H1 (cell line): ENCODE measurements around the gene TRIM38. TPM values are rescaled to one million over a fixed set of nuclear protein-coding genes. Genes with fewer than 3 reads are reported as not detected.

ENCODE experiments used
- CTCF ChIA-PET: fragments of 300-600 bp; sonication (Branson Sonifier 250); formaldehyde crosslinking; loops from one replicate; lab custom pipeline; 2021; ENCODE audit not compliant: partially characterized antibody; lab: Charles Lee
- POLR2A ChIA-PET: fragments of 300-600 bp; sonication (Branson Sonifier 250); formaldehyde crosslinking; loops from one replicate; lab custom pipeline; 2021; ENCODE audit warnings: inconsistent platforms; ENCODE audit not compliant: partially characterized antibody; lab: Charles Lee
- DNase-seq, 2 experiments: peaks; one replicate each; pipeline versions ENCODE4 v3.0.0 to v3.0.0-alpha.2; 2010 to 2022; ENCODE audit warnings: low spot score in 2 of 2, low read depth in 1 of 2, mixed read lengths in 1 of 2
- FAIRE-seq: peaks from 2 replicates; lab custom pipeline; 2011; peaks lifted over from hg19 to GRCh38; lab: Jason Lieb, UNC
- H2AFZ ChIP-seq: 2 replicates; pipeline ENCODE4 v1.8.1; 2012; ENCODE audit warnings: low read length, inconsistent platforms
- H2AK5ac ChIP-seq: 2 replicates; pipeline ENCODE4 v1.6.1; 2013; ENCODE audit warnings: low read depth, low read length
- H2BK120ac ChIP-seq: replicated peaks from 2 replicates; pipeline ENCODE3; 2013; ENCODE audit warnings: low read depth, low read length, inconsistent platforms
- H2BK12ac ChIP-seq: 2 replicates; pipeline ENCODE4 v1.6.1; 2013; ENCODE audit warnings: low read depth, low read length
- H2BK15ac ChIP-seq: 2 replicates; pipeline ENCODE4 v1.6.1; 2013; ENCODE audit warnings: low read length
- H2BK20ac ChIP-seq: 2 replicates; pipeline ENCODE4 v1.6.1; 2013; ENCODE audit warnings: low read length
- H2BK5ac ChIP-seq: 2 replicates; pipeline ENCODE4 v1.6.1; 2013; ENCODE audit warnings: low read depth, low read length
- H3K14ac ChIP-seq: 2 replicates; pipeline ENCODE4 v1.6.1; 2013; ENCODE audit warnings: inconsistent platforms; ENCODE audit not compliant: insufficient read length
- H3K18ac ChIP-seq: 2 replicates; pipeline ENCODE4 v1.6.1; 2013; ENCODE audit warnings: low read length; ENCODE audit errors: extremely low read depth
- H3K23ac ChIP-seq: 2 replicates; pipeline ENCODE4 v1.6.1; 2013; ENCODE audit warnings: inconsistent platforms; ENCODE audit not compliant: insufficient read length
- H3K23me2 ChIP-seq: 2 replicates; pipeline ENCODE4 v1.6.1; 2013; ENCODE audit warnings: low read depth, low read length
- H3K27ac ChIP-seq: 2 replicates; pipeline ENCODE4 v1.6.1; 2011; ENCODE audit warnings: low read depth, low read length, inconsistent platforms
- H3K27me3 ChIP-seq, 4 experiments: replicated peaks in 1 of 4; 1 replicate in 1 of 4; 2 replicates in 3 of 4; pipeline versions ENCODE4 v1.6.1 to v1.8.1; 2011 to 2013; ENCODE audit warnings: low read length in 3 of 4, mild to moderate bottlenecking in 3 of 4, inconsistent platforms in 2 of 4, mixed read lengths in 2 of 4, moderate library complexity in 1 of 4; ENCODE audit not compliant: control insufficient read depth in 3 of 4, insufficient read depth in 3 of 4; ENCODE audit errors: extremely low read depth in 1 of 4
- H3K36me3 ChIP-seq, 4 experiments: 2 replicates each; pipeline versions ENCODE4 v1.6.1 to v1.8.1; 2011 to 2013; ENCODE audit warnings: mild to moderate bottlenecking in 4 of 4, low read length in 3 of 4, moderate library complexity in 2 of 4, control low read depth in 1 of 4, inconsistent platforms in 1 of 4; ENCODE audit not compliant: insufficient read depth in 4 of 4, control insufficient read depth in 2 of 4
- H3K4ac ChIP-seq: replicated peaks from 2 replicates; pipeline ENCODE3; 2013; ENCODE audit warnings: low read length, low read depth, mixed read lengths, inconsistent platforms; ENCODE audit not compliant: insufficient read length
- H3K4me1 ChIP-seq, 4 experiments: replicated peaks in 1 of 4; 1 replicate in 1 of 4; 2 replicates in 3 of 4; pipeline versions ENCODE4 v1.6.1 to v1.8.1; 2011 to 2013; ENCODE audit warnings: low read length in 3 of 4, inconsistent platforms in 2 of 4, mixed read lengths in 1 of 4; ENCODE audit not compliant: insufficient read depth in 4 of 4, control insufficient read depth in 3 of 4
- H3K4me2 ChIP-seq, 2 experiments: 2 replicates each; pipeline versions ENCODE4 v1.6.1 to v1.8.1; 2011 to 2013; ENCODE audit warnings: low read depth in 2 of 2, low read length in 2 of 2, control low read depth in 1 of 2, inconsistent platforms in 1 of 2, mild to moderate bottlenecking in 1 of 2; ENCODE audit not compliant: insufficient read depth in 1 of 2
- H3K4me3 ChIP-seq, 4 experiments: fragments of 200-600, 300-600 bp in 1 of 4; sonication (generic), shearing (Covaris generic), sonication (Bioruptor Twin) in 1 of 4; 2 replicates each; pipeline versions ENCODE4 v1.5.1 to v1.8.1; 2011 to 2016; ENCODE audit warnings: low read length in 4 of 4, low read depth in 3 of 4, control low read depth in 2 of 4, inconsistent platforms in 2 of 4, mild to moderate bottlenecking in 2 of 4, mixed read lengths in 1 of 4, moderate library complexity in 1 of 4; ENCODE audit not compliant: insufficient read depth in 2 of 4; ENCODE audit errors: extremely low read depth in 1 of 4
- H3K56ac ChIP-seq: replicated peaks from 2 replicates; pipeline ENCODE3; 2013; ENCODE audit warnings: low read depth, mild to moderate bottlenecking, mixed read lengths, low read length, inconsistent platforms; ENCODE audit not compliant: insufficient read length
- H3K79me1 ChIP-seq: 2 replicates; pipeline ENCODE4 v1.6.1; 2013; ENCODE audit warnings: low read depth, low read length, control low read depth
- H3K79me2 ChIP-seq, 2 experiments: 2 replicates each; pipeline versions ENCODE4 v1.6.1 to v1.8.1; 2012 to 2013; ENCODE audit warnings: low read length in 2 of 2, mild to moderate bottlenecking in 2 of 2, inconsistent platforms in 1 of 2; ENCODE audit not compliant: insufficient read depth in 2 of 2, control insufficient read depth in 1 of 2
- H3K9ac ChIP-seq, 4 experiments: replicated peaks in 1 of 4; 1 replicate in 1 of 4; 2 replicates in 3 of 4; pipeline versions ENCODE4 v1.6.1 to v1.8.1; 2011 to 2013; ENCODE audit warnings: low read depth in 3 of 4, low read length in 3 of 4, control low read depth in 2 of 4, mild to moderate bottlenecking in 2 of 4, moderate library complexity in 2 of 4, inconsistent platforms in 1 of 4; ENCODE audit errors: extremely low read depth in 1 of 4
- H3K9me3 ChIP-seq, 2 experiments: 2 replicates each; pipeline versions ENCODE4 v1.6.1 to v1.8.1; 2012 to 2013; ENCODE audit warnings: mild to moderate bottlenecking in 2 of 2, moderate library complexity in 2 of 2, control low read depth in 1 of 2, inconsistent platforms in 1 of 2, low read depth in 1 of 2, low read length in 1 of 2, mixed read lengths in 1 of 2; ENCODE audit not compliant: insufficient read depth in 2 of 2
- H4K20me1 ChIP-seq, 2 experiments: replicated peaks in 1 of 2; 2 replicates each; pipeline versions ENCODE3 to v1.8.1; 2011 to 2013; ENCODE audit warnings: inconsistent platforms in 2 of 2, low read length in 2 of 2, mild to moderate bottlenecking in 1 of 2; ENCODE audit not compliant: insufficient read depth in 2 of 2, control insufficient read depth in 1 of 2
- H4K5ac ChIP-seq: 2 replicates; pipeline ENCODE4 v1.6.1; 2013; ENCODE audit warnings: low read length, low read depth, mixed read lengths, inconsistent platforms; ENCODE audit not compliant: insufficient read length
- H4K8ac ChIP-seq: 2 replicates; pipeline ENCODE4 v1.8.0; 2013; ENCODE audit warnings: mild to moderate bottlenecking, moderate library complexity, low read length, inconsistent platforms; ENCODE audit not compliant: insufficient read depth; ENCODE audit errors: extremely low read depth
- H4K91ac ChIP-seq: replicated peaks from 2 replicates; pipeline ENCODE3; 2013; ENCODE audit warnings: low read length, mixed read lengths, inconsistent platforms; ENCODE audit not compliant: insufficient read length
- KDM1A ChIP-seq: fragments of 200-600, 300-600 bp; sonication (generic); IDR thresholded peaks from 2 replicates; pipeline ENCODE4 v1.7.1; 2016; ENCODE audit warnings: mild to moderate bottlenecking, low read length, borderline replicate concordance
- WGBS, 2 experiments: shearing (Covaris generic) in 1 of 2; methylation state at CpG; one replicate each; pipeline versions ENCODE4 v1.1.6 to v1.1.7; 2013 to 2015; ENCODE audit warnings: low lambda C conversion rate in 2 of 2, mixed read lengths in 2 of 2, inconsistent platforms in 1 of 2, low coverage in 1 of 2, missing lambda C conversion rate in 1 of 2; ENCODE audit not compliant: insufficient replicate concordance in 2 of 2, insufficient coverage in 1 of 2, insufficient read length in 1 of 2; ENCODE audit errors: extremely low coverage in 1 of 2, missing lambda C conversion rate in 1 of 2; 5-methylcytosine and 5-hydroxymethylcytosine counted together
- polyA plus RNA-seq, 7 experiments: library from polyadenylated mRNA; depleted of rRNA in 3 of 7; stranded (reverse) in 5 of 7; unstranded in 2 of 7; fragments of >200 nt in 5 of 7; fragments of 200-250 nt in 2 of 7; gene quantifications; 1 replicate in 5 of 7; 2 replicates in 1 of 7; 4 replicates in 1 of 7; pipeline versions ENCODE4 v1.2.1 to v1.2.3, GENCODE V29; 2011 to 2013; ENCODE audit warnings: missing spikeins in 2 of 7, mixed read lengths in 2 of 7
- total RNA-seq: library from RNA; stranded (reverse); fragmentation: NEBNext Ultra II Directional; extraction: Animal tissue kit (Norgen Biotek cat#: 25700); gene quantifications from 2 replicates; pipeline ENCODE4 v1.2.1, GENCODE V29; 2021

Gene TRIM38
- total and polyA plus RNA-seq, 2 of the 8 experiments (the other 6 are each of a cell fraction or from before 2014, with no cell fraction given) = 0.43 to 0.56 TPM

DNA sequence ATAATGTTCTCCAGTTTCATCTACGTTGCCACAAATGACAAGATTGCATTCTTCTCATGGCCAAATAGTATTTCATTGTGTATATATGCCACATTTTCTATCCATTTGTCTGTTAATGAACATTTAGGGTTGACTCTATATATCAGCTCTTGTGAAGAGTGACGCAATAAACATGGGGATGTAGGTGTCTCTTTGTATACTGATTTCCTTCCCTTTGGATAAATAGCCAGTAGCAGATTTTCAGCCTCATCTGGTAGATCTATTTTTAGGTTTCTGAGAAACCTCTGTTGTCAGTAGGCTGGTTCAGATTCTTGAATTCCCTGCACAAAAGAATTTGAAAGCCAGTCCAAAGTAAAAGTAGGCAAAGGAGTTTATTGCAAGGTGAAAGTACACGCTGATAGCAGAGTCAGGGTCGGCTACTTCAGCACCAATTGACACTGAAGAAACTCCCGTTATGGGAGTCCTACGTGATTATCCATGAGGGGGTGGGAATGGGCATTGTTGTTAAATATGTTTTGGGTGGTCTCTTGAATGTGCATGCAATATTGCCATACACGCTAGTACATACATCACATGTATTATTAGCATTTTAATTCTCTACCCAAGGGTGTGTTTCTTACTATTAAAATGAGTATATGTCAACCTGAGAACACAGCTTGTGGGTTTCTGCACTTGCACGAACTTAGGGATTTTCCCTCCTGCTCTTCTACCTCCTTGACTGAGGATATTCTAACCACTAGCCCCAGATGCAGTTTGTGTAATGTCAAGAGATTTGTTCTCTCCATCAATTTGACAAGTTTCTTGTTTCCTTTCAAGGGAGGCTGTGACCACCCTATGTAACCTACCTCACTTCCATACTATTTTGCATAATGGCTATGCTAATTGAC lies 17.7 kb upstream of the TRIM38 start:
- DNase-seq = no peak
- WGBS, 2 experiments = 95% methylated on average over 8 of the region's 8 CpGs; no CpG with 5 or more reads in 1 of the 2 experiments
- H3K27me3 ChIP-seq = no peaks in the 10 kb centered on the region
- CTCF ChIA-PET = interaction anchor here (0.7 to 1.2 kb wide), 3 partner anchors 16 to 156 kb away, joined by 3 to 4 read pairs (median 3); no protein-coding TSS in a partner anchor
- no peak overlapping the region for H2BK20ac ChIP-seq
- no peaks in the 10 kb centered on the region for H3K79me1 ChIP-seq
- no peak overlapping the region for H3K4me2 ChIP-seq
- H2BK120ac ChIP-seq = no peak overlapping the region
- H4K8ac ChIP-seq = no peak overlapping the region
- POLR2A ChIA-PET = no interaction called here
- H3K27ac ChIP-seq = no peak overlapping the region
- H2BK12ac ChIP-seq = no peak overlapping the region
- H3K56ac ChIP-seq = no peak overlapping the region
- H3K4me3 ChIP-seq = no peak overlapping the region
- no peak overlapping the region for H2BK15ac ChIP-seq
- no peak overlapping the region for H3K18ac ChIP-seq
- H2AFZ ChIP-seq = no peak overlapping the region
- H3K4me1 ChIP-seq = no peaks in the 10 kb centered on the region
- H2AK5ac ChIP-seq = no peak overlapping the region
- H3K79me2 ChIP-seq = no peaks in the 10 kb centered on the region
- no peak overlapping the region for H4K91ac ChIP-seq
- no peaks in the 10 kb centered on the region for H4K20me1 ChIP-seq
- H3K23me2 ChIP-seq = no peaks in the 10 kb centered on the region
- H3K9ac ChIP-seq = no peak overlapping the region
- peaks cover 0 to 8% of the 10 kb centered on the region in 2 experiments; a peak in 2 of 4 replicates for H3K9me3 ChIP-seq
- H2BK5ac ChIP-seq = no peak overlapping the region
- no peak overlapping the region for H3K4ac ChIP-seq
- no peak for TF ChIP-seq KDM1A
- no peak for FAIRE-seq
- H3K36me3 ChIP-seq = no peaks in the 10 kb centered on the region; a peak in 1 of 8 replicates
- no peak overlapping the region for H3K23ac ChIP-seq
- no peak overlapping the region for H4K5ac ChIP-seq
- H3K14ac ChIP-seq = no peak overlapping the region
